T-helper 2 cell (primary cell): ENCODE data around the gene USP17L26.
"Not testable (repeated sequence)": the region's sequence is repeated elsewhere in the genome, so short reads cannot be mapped to it uniquely, and the experiment has no call there.

Experiments
- DNase-seq, 5 experiments: peaks; one replicate each; pipeline versions ENCODE4 v3.0.0 to v3.0.0-alpha.2; 2012 to 2022
- total RNA-seq, 2 donors: gene quantifications; one replicate each; lab custom pipeline; 2026; lab: John Stamatoyannopoulos, UW

USP17L26 gene
- total RNA-seq = 0 reads per million in 2 donors

- DNase-seq = not testable (repeated sequence)
Measured at GRCh38 chr4:9334358-9334757, at the start of gene USP17L26. Gene USP17L26 (plus strand): TSS chr4:9334658. CDS start chr4:9334658, 0 bp downstream.

- not testable (repeated sequence) for DNase-seq
Measured at GRCh38 chr4:9324191-9324590, 10.3 kb upstream of the USP17L26 start.

- not testable (repeated sequence) for DNase-seq
Measured at GRCh38 chr4:9324865-9325264, 9.6 kb upstream of the USP17L26 start, which contains the start of gene USP17L24. Gene USP17L24 (plus strand): TSS chr4:9325165. CDS start chr4:9325165, 0 bp downstream.

- DNase-seq = not testable (repeated sequence)
Measured at GRCh38 chr4:9329611-9330010, 4.8 kb upstream of the USP17L26 start, which contains the start of gene USP17L25. Gene USP17L25 (plus strand): TSS chr4:9329911. CDS start chr4:9329911, 0 bp downstream.

- DNase-seq = not testable (repeated sequence)
Measured at GRCh38 chr4:9339103-9339502, 4.6 kb downstream of the USP17L26 start, which contains the start of gene USP17L5. Gene USP17L5 (plus strand): TSS chr4:9339403. CDS start chr4:9339403, 0 bp downstream.

GRCh38 chr4:9343848-9344247 lies 9.4 kb downstream of the USP17L26 start, which contains the start of gene USP17L27:
Gene USP17L27 (plus strand): TSS chr4:9344148. CDS start chr4:9344148, 0 bp downstream.
- not testable (repeated sequence) for DNase-seq

GRCh38 chr4:9348593-9348992 lies 14.1 kb downstream of the USP17L26 start, which contains the start of gene USP17L28:
Gene USP17L28 (plus strand): TSS chr4:9348893. CDS start chr4:9348893, 0 bp downstream.
- DNase-seq = not testable (repeated sequence)

GRCh38 chr4:9350866-9351265 lies 16.4 kb downstream of the USP17L26 start:
- DNase-seq = not testable (repeated sequence)

GRCh38 chr4:9353338-9353737 lies 18.9 kb downstream of the USP17L26 start, which contains the start of gene USP17L29:
Gene USP17L29 (plus strand): TSS chr4:9353638. CDS start chr4:9353638, 0 bp downstream.
- DNase-seq = not testable (repeated sequence)

- not testable (repeated sequence) for DNase-seq
Measured at GRCh38 chr4:9362829-9363228, 28.4 kb downstream of the USP17L26 start, which contains the start of gene USP17L30. Gene USP17L30 (plus strand): TSS chr4:9363129. CDS start chr4:9363129, 0 bp downstream.

- DNase-seq = not testable (repeated sequence)
Measured at GRCh38 chr4:9379881-9380280, 45.4 kb downstream of the USP17L26 start.

- DNase-seq = peak; percentile 1 to 52 (median 11)
Measured at GRCh38 chr4:9381012-9381534, 46.6 kb downstream of the USP17L26 start.

- no peak for DNase-seq
Measured at GRCh38 chr4:9384126-9384525, 49.7 kb downstream of the USP17L26 start.
